HG03354 (cell line): Measurements from ENCODE around the gene TMEM255B.
"Not testable (repeated sequence)": the region's sequence is repeated elsewhere in the genome, so short reads cannot be mapped to it uniquely, and the experiment has no call there.

Experiments
- ATAC-seq: cut with Tn5 transposase; IDR thresholded peaks from one replicate; pipeline ENCODE4 v1.9.1; 2021; ENCODE audit warnings: mild to moderate bottlenecking; ENCODE audit not compliant: unreplicated experiment, poor library complexity, severe bottlenecking

Gene TMEM255B

GRCh38 chr13:113734099-113734825 is 24.8 kb upstream of the TMEM255B start:
- ATAC-seq = no peak

GRCh38 chr13:113734826-113735125 is 24.2 kb upstream of the TMEM255B start:
- ATAC-seq = no peak

GRCh38 chr13:113735194-113735593 is 23.8 kb upstream of the TMEM255B start:
- no peak for ATAC-seq

GRCh38 chr13:113735750-113736149 is 23.3 kb upstream of the TMEM255B start:
- ATAC-seq = no peak

- no peak for ATAC-seq
These were observed 22.7 kb upstream of the TMEM255B start for GRCh38 chr13:113736258-113736731.

- ATAC-seq = no peak
These were observed 21.2 kb upstream of the TMEM255B start for GRCh38 chr13:113737803-113738202.

GRCh38 chr13:113739527-113740285 is 19.3 kb upstream of the TMEM255B start:
- no peak for ATAC-seq

- no peak for ATAC-seq
These were observed 18.8 kb upstream of the TMEM255B start for GRCh38 chr13:113740286-113740556.

- ATAC-seq = no peak
These were observed 18.4 kb upstream of the TMEM255B start for GRCh38 chr13:113740661-113741060.

- ATAC-seq = no peak
These were observed 17.8 kb upstream of the TMEM255B start for GRCh38 chr13:113741191-113741668.

GRCh38 chr13:113742000-113742441 is 17.0 kb upstream of the TMEM255B start:
- ATAC-seq = no peak

GRCh38 chr13:113742445-113743120 is 16.4 kb upstream of the TMEM255B start:
- ATAC-seq = no peak

GRCh38 chr13:113743366-113744195 is 15.4 kb upstream of the TMEM255B start:
- ATAC-seq = no peak

GRCh38 chr13:113744197-113745000 is 14.6 kb upstream of the TMEM255B start:
- no peak for ATAC-seq

GRCh38 chr13:113745059-113745458 is 14.0 kb upstream of the TMEM255B start:
- no peak for ATAC-seq

GRCh38 chr13:113745500-113746142 is 13.4 kb upstream of the TMEM255B start:
- not testable (repeated sequence) for ATAC-seq

GRCh38 chr13:113746143-113746525 is 12.9 kb upstream of the TMEM255B start:
- no peak for ATAC-seq

- ATAC-seq = no peak
These were observed 12.4 kb upstream of the TMEM255B start for GRCh38 chr13:113746671-113747070.
